Activated T-cell treated with anti-CD3 and anti-CD28 coated beads for 4 hours (primary cell): ENCODE data around the gene SVBP.
A peak's percentile ranks its signal among the peaks of the same experiment; 100 is the strongest.
"Not testable (repeated sequence)": the region's sequence is repeated elsewhere in the genome, so short reads cannot be mapped to it uniquely, and the experiment has no call there.

Experiments
- DNase-seq: peaks from one replicate; pipeline ENCODE4 v3.0.0-alpha.2; 2020

SVBP gene, protein sequence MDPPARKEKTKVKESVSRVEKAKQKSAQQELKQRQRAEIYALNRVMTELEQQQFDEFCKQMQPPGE

GRCh38 chr1:42816585-42817439, at the start of gene SVBP, which contains the start of gene ERMAP:
Gene SVBP, minus strand, starts transcription at chr1:42817397. Its CDS starts 853 bp downstream, at chr1:42816544.
Gene ERMAP, plus strand, starts transcription at chr1:42817122. Its CDS starts 13,327 bp downstream, at chr1:42830449.
- DNase-seq, result peak; percentile 96

GRCh38 chr1:42866549-42866948, 49.4 kb upstream of the SVBP start:
- no peak for DNase-seq

- DNase-seq, result no peak
These were observed 43.8 kb upstream of the SVBP start for GRCh38 chr1:42861014-42861399.

DNA sequence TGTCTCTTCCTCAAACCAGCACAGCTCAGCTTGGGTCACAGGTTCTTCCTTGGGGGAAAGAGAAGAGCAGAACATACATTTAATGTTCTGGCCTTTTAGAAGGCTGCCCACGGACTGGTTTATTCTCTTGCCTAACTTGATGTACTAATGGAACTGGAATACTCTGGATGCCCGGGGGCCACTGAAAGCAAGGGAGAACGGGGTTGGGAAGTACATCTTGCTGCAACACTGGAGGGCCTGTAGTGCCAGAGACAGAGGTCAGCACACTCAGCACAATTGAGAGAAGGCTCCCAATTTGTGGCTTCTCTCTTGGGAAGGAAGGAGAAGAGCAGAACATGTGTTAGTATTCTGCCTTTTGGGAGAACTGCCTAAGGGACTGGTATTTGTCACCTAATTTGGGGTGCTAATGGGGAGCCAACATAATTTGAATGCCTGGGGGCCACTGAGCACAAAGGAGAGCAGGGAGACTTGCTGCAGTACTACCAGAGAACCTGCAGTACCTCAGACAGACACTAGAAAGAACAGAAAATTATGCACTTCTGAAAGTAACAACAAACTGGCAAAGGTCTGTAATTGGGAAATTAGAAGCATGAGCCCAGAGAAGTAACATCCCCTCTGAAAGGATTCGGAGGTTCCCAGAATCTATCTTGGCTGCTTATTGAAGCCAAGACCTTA, 43.3 kb upstream of the SVBP start:
- no peak for DNase-seq

DNA sequence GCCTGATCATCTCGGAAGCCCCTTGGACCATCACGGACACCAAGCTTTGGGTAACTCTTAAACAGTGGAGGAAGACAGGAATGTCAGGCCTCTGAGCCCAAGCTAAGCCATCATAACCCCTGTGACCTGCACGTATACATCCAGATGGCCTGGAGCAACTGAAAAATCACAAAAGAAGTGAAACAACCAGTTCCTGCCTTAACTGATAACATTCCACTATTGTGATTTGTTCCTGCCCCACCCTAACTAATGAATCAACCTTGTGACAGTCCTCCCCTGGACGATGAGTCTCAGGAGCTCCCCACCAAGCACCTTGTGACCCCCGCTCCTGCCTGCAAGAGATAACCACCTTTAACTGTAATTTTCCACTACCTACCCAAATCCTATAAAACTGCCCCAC, 42.2 kb upstream of the SVBP start:
- not testable (repeated sequence) for DNase-seq

DNA sequence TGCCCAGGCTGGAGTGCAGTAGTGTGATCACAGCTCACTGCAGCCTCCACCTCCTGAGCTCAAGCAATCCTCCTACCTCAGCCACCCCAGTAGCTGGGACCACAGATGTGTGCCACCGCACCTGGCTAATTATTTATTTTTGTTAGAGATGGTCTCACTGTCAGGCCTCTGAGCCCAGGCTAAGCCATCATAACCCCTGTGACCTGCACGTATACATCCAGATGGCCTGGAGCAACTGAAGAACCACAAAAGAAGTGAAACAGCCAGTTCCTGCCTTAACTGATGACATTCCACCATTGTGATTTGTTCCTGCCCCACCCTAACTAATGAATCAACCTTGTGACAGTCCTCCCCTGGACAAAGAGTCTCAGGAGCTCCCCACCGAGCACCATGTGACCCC, 39.4 kb upstream of the SVBP start:
- not testable (repeated sequence) for DNase-seq

- no peak for DNase-seq
These were observed 36.1 kb upstream of the SVBP start for GRCh38 chr1:42853116-42853884.

DNA sequence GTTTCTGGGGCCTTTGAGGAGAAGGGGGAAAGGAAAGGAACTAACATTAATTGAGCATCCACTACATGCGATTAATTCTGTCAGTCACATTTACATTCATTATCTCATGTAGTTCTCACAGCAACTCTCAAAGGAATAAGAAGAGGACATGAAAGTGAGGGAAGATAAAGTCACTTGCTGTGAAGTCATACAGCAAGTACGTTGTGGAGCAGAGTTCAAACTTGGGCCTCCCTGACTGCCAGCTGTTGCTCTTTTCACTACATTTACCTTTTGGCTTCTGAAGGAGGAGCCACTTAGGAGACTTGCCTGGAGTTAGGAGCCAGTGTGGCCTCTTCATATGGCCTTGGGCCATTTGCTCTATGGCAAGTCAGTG, 35.4 kb upstream of the SVBP start:
- DNase-seq, result no peak

- no peak for DNase-seq
These were observed 34.9 kb upstream of the SVBP start for GRCh38 chr1:42851960-42852607.

DNA sequence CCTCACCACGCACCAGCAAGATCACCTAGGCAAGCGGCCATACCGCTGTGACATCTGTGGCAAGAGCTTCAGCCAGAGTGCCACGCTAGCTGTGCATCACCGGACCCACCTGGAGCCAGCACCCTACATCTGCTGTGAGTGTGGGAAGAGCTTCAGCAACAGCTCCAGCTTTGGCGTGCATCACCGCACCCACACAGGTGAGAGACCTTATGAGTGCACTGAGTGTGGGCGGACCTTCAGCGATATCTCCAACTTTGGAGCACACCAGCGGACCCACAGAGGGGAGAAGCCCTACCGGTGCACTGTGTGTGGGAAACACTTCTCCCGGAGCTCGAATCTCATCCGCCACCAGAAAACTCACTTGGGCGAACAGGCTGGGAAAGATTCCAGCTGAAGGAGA, 34.2 kb upstream of the SVBP start:
- DNase-seq, result no peak

- no peak for DNase-seq
These were observed 32.7 kb upstream of the SVBP start for GRCh38 chr1:42849944-42850343.

GRCh38 chr1:42848823-42849537, 31.8 kb upstream of the SVBP start:
- DNase-seq, result no peak

- no peak for DNase-seq
These were observed 30.7 kb upstream of the SVBP start for GRCh38 chr1:42847721-42848460.

- no peak for DNase-seq
These were observed 30.0 kb upstream of the SVBP start for GRCh38 chr1:42847111-42847595.

GRCh38 chr1:42846257-42847110, 29.3 kb upstream of the SVBP start, which contains the start of gene ZNF691:
Gene ZNF691, plus strand, starts transcription at chr1:42846613. Its CDS starts 3,046 bp downstream, at chr1:42849659.
- DNase-seq, result peak; percentile 76

GRCh38 chr1:42845866-42846256, 28.7 kb upstream of the SVBP start:
- DNase-seq, result no peak

DNA sequence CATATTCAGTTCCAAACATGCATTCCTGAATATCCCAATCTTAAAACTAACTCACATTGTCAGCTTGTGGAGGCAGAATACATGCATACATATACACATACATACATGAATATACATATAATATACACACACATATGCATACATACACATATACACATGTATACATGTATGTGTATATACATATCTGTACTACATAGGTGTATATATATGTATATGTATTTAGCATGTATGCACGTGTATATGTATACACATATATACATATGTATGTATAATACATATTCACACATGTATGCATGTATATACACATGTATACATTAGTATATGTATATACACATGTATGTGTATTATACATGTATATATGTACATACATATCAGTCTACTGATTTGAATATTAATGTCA, 28.0 kb upstream of the SVBP start:
- DNase-seq, result no peak

DNA sequence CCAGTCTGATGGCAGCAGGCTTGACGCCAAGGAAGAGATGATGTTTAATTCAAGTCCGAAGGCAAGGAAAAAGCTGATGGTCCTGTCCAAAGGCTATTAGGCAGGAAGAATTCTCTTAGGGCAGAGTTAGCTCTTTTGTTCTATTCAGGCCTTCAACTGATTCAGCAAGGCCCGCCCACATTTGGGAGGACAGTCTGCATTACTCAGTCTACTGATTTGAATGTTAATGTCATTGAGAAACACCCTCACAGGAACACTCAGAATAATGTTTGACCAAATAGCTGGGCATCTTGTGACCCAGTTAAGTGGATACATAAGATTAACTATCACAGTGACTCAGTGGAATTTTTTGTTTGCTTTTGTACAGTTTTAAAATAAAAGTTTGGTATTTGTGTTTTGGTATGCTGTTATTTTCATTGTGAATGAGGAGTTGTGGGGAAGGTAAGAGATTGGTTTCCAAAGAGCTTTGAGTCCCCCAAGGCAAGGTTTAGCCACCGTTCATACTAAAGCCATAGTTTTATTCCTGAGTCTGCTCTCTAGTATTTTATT, 27.5 kb upstream of the SVBP start:
- no peak for DNase-seq

GRCh38 chr1:42841440-42842147, 24.4 kb upstream of the SVBP start:
- no peak for DNase-seq
